H1 (cell line): ENCODE measurements around the gene RAB11A. TPM values are rescaled to one million over a fixed set of nuclear protein-coding genes. Genes with fewer than 3 reads are reported as not detected.

Experiments used
- CTCF ChIA-PET: fragments of 300-600 bp; sonication (Branson Sonifier 250); formaldehyde crosslinking; loops from one replicate; lab custom pipeline; 2021; ENCODE audit not compliant: partially characterized antibody; lab: Charles Lee
- POLR2A ChIA-PET: fragments of 300-600 bp; sonication (Branson Sonifier 250); formaldehyde crosslinking; loops from one replicate; lab custom pipeline; 2021; ENCODE audit warnings: inconsistent platforms; ENCODE audit not compliant: partially characterized antibody; lab: Charles Lee
- DNase-seq, 2 experiments: peaks; one replicate each; pipeline versions ENCODE4 v3.0.0 to v3.0.0-alpha.2; 2010 to 2022; ENCODE audit warnings: low spot score in 2 of 2, low read depth in 1 of 2, mixed read lengths in 1 of 2
- FAIRE-seq: peaks from 2 replicates; lab custom pipeline; 2011; peaks lifted over from hg19 to GRCh38; lab: Jason Lieb, UNC
- H2AFZ ChIP-seq: 2 replicates; pipeline ENCODE4 v1.8.1; 2012; ENCODE audit warnings: low read length, inconsistent platforms
- H2AK5ac ChIP-seq: 2 replicates; pipeline ENCODE4 v1.6.1; 2013; ENCODE audit warnings: low read depth, low read length
- H2BK120ac ChIP-seq: replicated peaks from 2 replicates; pipeline ENCODE3; 2013; ENCODE audit warnings: low read depth, low read length, inconsistent platforms
- H2BK12ac ChIP-seq: 2 replicates; pipeline ENCODE4 v1.6.1; 2013; ENCODE audit warnings: low read depth, low read length
- H2BK15ac ChIP-seq: 2 replicates; pipeline ENCODE4 v1.6.1; 2013; ENCODE audit warnings: low read length
- H2BK20ac ChIP-seq: 2 replicates; pipeline ENCODE4 v1.6.1; 2013; ENCODE audit warnings: low read length
- H2BK5ac ChIP-seq: 2 replicates; pipeline ENCODE4 v1.6.1; 2013; ENCODE audit warnings: low read depth, low read length
- H3K14ac ChIP-seq: 2 replicates; pipeline ENCODE4 v1.6.1; 2013; ENCODE audit warnings: inconsistent platforms; ENCODE audit not compliant: insufficient read length
- H3K18ac ChIP-seq: 2 replicates; pipeline ENCODE4 v1.6.1; 2013; ENCODE audit warnings: low read length; ENCODE audit errors: extremely low read depth
- H3K23ac ChIP-seq: 2 replicates; pipeline ENCODE4 v1.6.1; 2013; ENCODE audit warnings: inconsistent platforms; ENCODE audit not compliant: insufficient read length
- H3K23me2 ChIP-seq: 2 replicates; pipeline ENCODE4 v1.6.1; 2013; ENCODE audit warnings: low read depth, low read length
- H3K27ac ChIP-seq: 2 replicates; pipeline ENCODE4 v1.6.1; 2011; ENCODE audit warnings: low read depth, low read length, inconsistent platforms
- H3K27me3 ChIP-seq, 4 experiments: replicated peaks in 1 of 4; 1 replicate in 1 of 4; 2 replicates in 3 of 4; pipeline versions ENCODE4 v1.6.1 to v1.8.1; 2011 to 2013; ENCODE audit warnings: low read length in 3 of 4, mild to moderate bottlenecking in 3 of 4, inconsistent platforms in 2 of 4, mixed read lengths in 2 of 4, moderate library complexity in 1 of 4; ENCODE audit not compliant: control insufficient read depth in 3 of 4, insufficient read depth in 3 of 4; ENCODE audit errors: extremely low read depth in 1 of 4
- H3K36me3 ChIP-seq, 4 experiments: 2 replicates each; pipeline versions ENCODE4 v1.6.1 to v1.8.1; 2011 to 2013; ENCODE audit warnings: mild to moderate bottlenecking in 4 of 4, low read length in 3 of 4, moderate library complexity in 2 of 4, control low read depth in 1 of 4, inconsistent platforms in 1 of 4; ENCODE audit not compliant: insufficient read depth in 4 of 4, control insufficient read depth in 2 of 4
- H3K4ac ChIP-seq: replicated peaks from 2 replicates; pipeline ENCODE3; 2013; ENCODE audit warnings: low read length, low read depth, mixed read lengths, inconsistent platforms; ENCODE audit not compliant: insufficient read length
- H3K4me1 ChIP-seq, 4 experiments: replicated peaks in 1 of 4; 1 replicate in 1 of 4; 2 replicates in 3 of 4; pipeline versions ENCODE4 v1.6.1 to v1.8.1; 2011 to 2013; ENCODE audit warnings: low read length in 3 of 4, inconsistent platforms in 2 of 4, mixed read lengths in 1 of 4; ENCODE audit not compliant: insufficient read depth in 4 of 4, control insufficient read depth in 3 of 4
- H3K4me2 ChIP-seq, 2 experiments: 2 replicates each; pipeline versions ENCODE4 v1.6.1 to v1.8.1; 2011 to 2013; ENCODE audit warnings: low read depth in 2 of 2, low read length in 2 of 2, control low read depth in 1 of 2, inconsistent platforms in 1 of 2, mild to moderate bottlenecking in 1 of 2; ENCODE audit not compliant: insufficient read depth in 1 of 2
- H3K4me3 ChIP-seq, 4 experiments: fragments of 200-600, 300-600 bp in 1 of 4; sonication (generic), shearing (Covaris generic), sonication (Bioruptor Twin) in 1 of 4; 2 replicates each; pipeline versions ENCODE4 v1.5.1 to v1.8.1; 2011 to 2016; ENCODE audit warnings: low read length in 4 of 4, low read depth in 3 of 4, control low read depth in 2 of 4, inconsistent platforms in 2 of 4, mild to moderate bottlenecking in 2 of 4, mixed read lengths in 1 of 4, moderate library complexity in 1 of 4; ENCODE audit not compliant: insufficient read depth in 2 of 4; ENCODE audit errors: extremely low read depth in 1 of 4
- H3K56ac ChIP-seq: replicated peaks from 2 replicates; pipeline ENCODE3; 2013; ENCODE audit warnings: low read depth, mild to moderate bottlenecking, mixed read lengths, low read length, inconsistent platforms; ENCODE audit not compliant: insufficient read length
- H3K79me1 ChIP-seq: 2 replicates; pipeline ENCODE4 v1.6.1; 2013; ENCODE audit warnings: low read depth, low read length, control low read depth
- H3K79me2 ChIP-seq, 2 experiments: 2 replicates each; pipeline versions ENCODE4 v1.6.1 to v1.8.1; 2012 to 2013; ENCODE audit warnings: low read length in 2 of 2, mild to moderate bottlenecking in 2 of 2, inconsistent platforms in 1 of 2; ENCODE audit not compliant: insufficient read depth in 2 of 2, control insufficient read depth in 1 of 2
- H3K9ac ChIP-seq, 4 experiments: replicated peaks in 1 of 4; 1 replicate in 1 of 4; 2 replicates in 3 of 4; pipeline versions ENCODE4 v1.6.1 to v1.8.1; 2011 to 2013; ENCODE audit warnings: low read depth in 3 of 4, low read length in 3 of 4, control low read depth in 2 of 4, mild to moderate bottlenecking in 2 of 4, moderate library complexity in 2 of 4, inconsistent platforms in 1 of 4; ENCODE audit errors: extremely low read depth in 1 of 4
- H3K9me3 ChIP-seq, 2 experiments: 2 replicates each; pipeline versions ENCODE4 v1.6.1 to v1.8.1; 2012 to 2013; ENCODE audit warnings: mild to moderate bottlenecking in 2 of 2, moderate library complexity in 2 of 2, control low read depth in 1 of 2, inconsistent platforms in 1 of 2, low read depth in 1 of 2, low read length in 1 of 2, mixed read lengths in 1 of 2; ENCODE audit not compliant: insufficient read depth in 2 of 2
- H4K20me1 ChIP-seq, 2 experiments: replicated peaks in 1 of 2; 2 replicates each; pipeline versions ENCODE3 to v1.8.1; 2011 to 2013; ENCODE audit warnings: inconsistent platforms in 2 of 2, low read length in 2 of 2, mild to moderate bottlenecking in 1 of 2; ENCODE audit not compliant: insufficient read depth in 2 of 2, control insufficient read depth in 1 of 2
- H4K5ac ChIP-seq: 2 replicates; pipeline ENCODE4 v1.6.1; 2013; ENCODE audit warnings: low read length, low read depth, mixed read lengths, inconsistent platforms; ENCODE audit not compliant: insufficient read length
- H4K8ac ChIP-seq: 2 replicates; pipeline ENCODE4 v1.8.0; 2013; ENCODE audit warnings: mild to moderate bottlenecking, moderate library complexity, low read length, inconsistent platforms; ENCODE audit not compliant: insufficient read depth; ENCODE audit errors: extremely low read depth
- H4K91ac ChIP-seq: replicated peaks from 2 replicates; pipeline ENCODE3; 2013; ENCODE audit warnings: low read length, mixed read lengths, inconsistent platforms; ENCODE audit not compliant: insufficient read length
- HDAC2 ChIP-seq, 2 experiments: fragments of 300-600 bp in 1 of 2; sonication (generic) in 1 of 2; IDR thresholded peaks; 2 replicates each; pipeline ENCODE4 v1.6.1; 2011 to 2012; ENCODE audit warnings: low read depth in 2 of 2, low read length in 2 of 2, mild to moderate bottlenecking in 2 of 2, moderate library complexity in 2 of 2, borderline replicate concordance in 1 of 2, inconsistent platforms in 1 of 2
- WGBS, 2 experiments: shearing (Covaris generic) in 1 of 2; methylation state at CpG; one replicate each; pipeline versions ENCODE4 v1.1.6 to v1.1.7; 2013 to 2015; ENCODE audit warnings: low lambda C conversion rate in 2 of 2, mixed read lengths in 2 of 2, inconsistent platforms in 1 of 2, low coverage in 1 of 2, missing lambda C conversion rate in 1 of 2; ENCODE audit not compliant: insufficient replicate concordance in 2 of 2, insufficient coverage in 1 of 2, insufficient read length in 1 of 2; ENCODE audit errors: extremely low coverage in 1 of 2, missing lambda C conversion rate in 1 of 2; 5-methylcytosine and 5-hydroxymethylcytosine counted together
- polyA plus RNA-seq, 7 experiments: library from polyadenylated mRNA; depleted of rRNA in 3 of 7; stranded (reverse) in 5 of 7; unstranded in 2 of 7; fragments of >200 nt in 5 of 7; fragments of 200-250 nt in 2 of 7; gene quantifications; 1 replicate in 5 of 7; 2 replicates in 1 of 7; 4 replicates in 1 of 7; pipeline versions ENCODE4 v1.2.1 to v1.2.3, GENCODE V29; 2011 to 2013; ENCODE audit warnings: missing spikeins in 2 of 7, mixed read lengths in 2 of 7
- total RNA-seq: library from RNA; stranded (reverse); fragmentation: NEBNext Ultra II Directional; extraction: Animal tissue kit (Norgen Biotek cat#: 25700); gene quantifications from 2 replicates; pipeline ENCODE4 v1.2.1, GENCODE V29; 2021

RAB11A gene
- total and polyA plus RNA-seq, 2 of the 8 experiments (the other 6 are each of a cell fraction or from before 2014, with no cell fraction given) = 211 to 254 TPM

DNA sequence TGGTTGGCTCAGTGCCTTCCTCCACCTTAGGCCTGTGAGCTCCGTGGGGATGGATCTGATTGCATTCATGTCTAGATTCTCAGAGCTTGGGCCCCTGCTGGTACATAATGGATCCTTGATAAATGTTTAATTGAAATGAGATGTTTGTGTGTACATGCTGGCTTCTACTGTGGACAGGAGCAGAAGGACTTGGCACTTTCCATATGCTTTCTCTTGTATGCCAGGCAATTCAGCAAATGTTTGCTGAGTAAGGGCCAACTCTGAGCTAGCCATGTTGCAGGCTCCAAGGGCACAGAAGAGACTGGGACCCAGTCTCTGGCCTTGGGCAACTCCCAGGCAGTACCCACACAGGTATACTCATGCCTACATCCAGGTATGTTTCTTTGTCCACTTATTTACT lies 67.0 kb downstream of the RAB11A start:
- no peak overlapping the region for H2BK120ac ChIP-seq
- no peak overlapping the region for H4K91ac ChIP-seq
- H3K36me3 ChIP-seq = no peaks in the 10 kb centered on the region
- H3K23me2 ChIP-seq = no peaks in the 10 kb centered on the region
- H3K4me3 ChIP-seq = no peak overlapping the region
- no peaks in the 10 kb centered on the region for H3K79me2 ChIP-seq
- H2BK20ac ChIP-seq = no peak overlapping the region
- 83% methylated on average over 1 of the region's 1 CpG; no CpG with 5 or more reads in 1 of the 2 experiments for WGBS, 2 experiments
- H3K56ac ChIP-seq = no peak overlapping the region
- no peak overlapping the region for H3K18ac ChIP-seq
- H2BK5ac ChIP-seq = no peak overlapping the region
- no peak overlapping the region for H3K27ac ChIP-seq
- FAIRE-seq (no peak), DNase-seq (no peak)
- H3K79me1 ChIP-seq = no peaks in the 10 kb centered on the region
- H2AFZ ChIP-seq = no peak overlapping the region
- H3K23ac ChIP-seq = no peak overlapping the region
- CTCF ChIA-PET = interaction anchor here (0.6 to 2.7 kb wide), 6 partner anchors 10 to 725 kb away, joined by 3 to 8 read pairs (median 3); partner anchors contain the start of gene CILP
- no peak overlapping the region for H3K14ac ChIP-seq
- POLR2A ChIA-PET = no interaction called here
- no peak overlapping the region for H4K8ac ChIP-seq
- no peaks in the 10 kb centered on the region for H3K27me3 ChIP-seq
- H2BK12ac ChIP-seq = no peak overlapping the region
- H3K9ac ChIP-seq = no peak overlapping the region
- H4K20me1 ChIP-seq = no peaks in the 10 kb centered on the region
- no peak for TF ChIP-seq HDAC2 (IDR thresholded peaks at IDR 0.05; ENCODE audit: borderline replicate concordance in 1 of 2, low read depth in 2 of 2, low read length in 2 of 2)
- H2AK5ac ChIP-seq = no peak overlapping the region
- no peak overlapping the region for H3K4ac ChIP-seq
- no peak overlapping the region for H4K5ac ChIP-seq
- no peaks in the 10 kb centered on the region for H3K9me3 ChIP-seq
- no peak overlapping the region for H3K4me2 ChIP-seq
- H3K4me1 ChIP-seq = no peaks in the 10 kb centered on the region; a peak in 1 of 7 replicates
- H2BK15ac ChIP-seq = no peak overlapping the region
